GM12878 (cell line): ENCODE data around the gene SRC. TPM values are rescaled to one million over a fixed set of nuclear protein-coding genes. Genes with fewer than 3 reads are reported as not detected.

ENCODE experiments used
- ATAC-seq: fragments of 200-7000 bp; cut with Tn5 transposase; 3 replicates; pipeline ENCODE4 v1.9.1; 2020; ENCODE audit warnings: mild to moderate bottlenecking, moderate library complexity
- BruUV-seq: library from RNA; stranded (reverse); fragments of 400-500 nt; replicated peaks from 2 replicates; lab custom pipeline; 2021; lab: Mats Ljungman, UMichigan
- CTCF ChIA-PET: fragments of 300-600 bp; sonication (Branson Sonifier 250); formaldehyde crosslinking; extraction: SDS; loops from one replicate; lab custom pipeline; 2021; ENCODE audit warnings: inconsistent platforms; lab: Yijun Ruan, JAX
- POLR2A ChIA-PET: fragments of 350-600 bp; formaldehyde crosslinking; extraction: SDS; loops from one replicate; lab custom pipeline; 2021; ENCODE audit warnings: inconsistent platforms; lab: Charles Lee
- RAD21 ChIA-PET: fragments of 300-600 bp; sonication (Branson Sonifier 250); formaldehyde crosslinking; loops from one replicate; lab custom pipeline; 2023; ENCODE audit warnings: antibody characterized with exemption; ENCODE audit not compliant: unreplicated experiment; lab: Charles Lee
- SMC1A ChIA-PET: fragments of 300-600 bp; sonication (Branson Sonifier 250); formaldehyde crosslinking; loops from one replicate; lab custom pipeline; 2023; ENCODE audit not compliant: unreplicated experiment, uncharacterized antibody; lab: Charles Lee
- DNase-seq: peaks from one replicate; pipeline ENCODE4 v3.0.0-alpha.2; 2011; ENCODE audit warnings: low read depth, low spot score
- FAIRE-seq: peaks from 3 replicates; lab custom pipeline; 2011; peaks lifted over from hg19 to GRCh38; lab: Jason Lieb, UNC
- H2AFZ ChIP-seq: 2 replicates; pipeline ENCODE4 v1.6.0; 2011; ENCODE audit warnings: low read depth, low read length, control low read depth; ENCODE audit not compliant: control insufficient read depth
- H3K27ac ChIP-seq: 2 replicates; pipeline ENCODE4 v1.5.1; 2011; ENCODE audit warnings: control low read depth; ENCODE audit not compliant: control insufficient read depth, insufficient read depth
- H3K27me3 ChIP-seq, 2 experiments: replicated peaks in 1 of 2; 2 replicates each; pipeline versions ENCODE4 v1.6.0 to v1.6.1; 2011; ENCODE audit warnings: low read length in 1 of 2; ENCODE audit not compliant: control insufficient read depth in 2 of 2, insufficient read depth in 2 of 2
- H3K36me3 ChIP-seq, 2 experiments: 2 replicates each; pipeline ENCODE4 v1.5.1; 2011; ENCODE audit warnings: low read length in 1 of 2; ENCODE audit not compliant: control insufficient read depth in 2 of 2, insufficient read depth in 2 of 2
- H3K4me1 ChIP-seq: 2 replicates; pipeline ENCODE4 v1.6.1; 2011; ENCODE audit warnings: mild to moderate bottlenecking, low read length, moderate library complexity, mixed read lengths; ENCODE audit not compliant: control insufficient read depth, insufficient read depth
- H3K4me2 ChIP-seq: 2 replicates; pipeline ENCODE4 v1.6.0; 2011; ENCODE audit warnings: control low read depth; ENCODE audit not compliant: control insufficient read depth, insufficient read depth
- H3K4me3 ChIP-seq: fragments of 200-600 bp; sonication (generic); 2 replicates; pipeline ENCODE4 v1.5.1; 2016
- H3K79me2 ChIP-seq: 2 replicates; pipeline ENCODE4 v1.6.0; 2011; ENCODE audit warnings: low read length; ENCODE audit not compliant: control insufficient read depth, insufficient read depth
- H3K9ac ChIP-seq: 2 replicates; pipeline ENCODE4 v1.8.0; 2011; ENCODE audit warnings: low read length, control low read depth, mixed read lengths; ENCODE audit not compliant: control insufficient read depth, insufficient read depth
- H3K9me3 ChIP-seq: replicated peaks from 3 replicates; pipeline ENCODE4 v1.5.1; 2011; ENCODE audit warnings: mild to moderate bottlenecking, low read length; ENCODE audit not compliant: control insufficient read depth, insufficient read depth
- H4K20me1 ChIP-seq: 2 replicates; pipeline ENCODE4 v1.6.0; 2011; ENCODE audit not compliant: control insufficient read depth, insufficient read depth
- POLR2AphosphoS2 ChIP-seq: IDR thresholded peaks from 2 replicates; pipeline ENCODE4 v1.6.1; 2011; ENCODE audit warnings: low read depth, mild to moderate bottlenecking, low read length, improper control_type of control experiment, moderate library complexity
- STAT3 ChIP-seq: IDR thresholded peaks from 2 replicates; pipeline ENCODE4 v1.6.1; 2011; ENCODE audit warnings: low read depth, low read length, improper control_type of control experiment
- TCF7 ChIP-seq: IDR thresholded peaks from 2 replicates; pipeline ENCODE4 v1.6.1; 2014; ENCODE audit warnings: antibody characterized with exemption, borderline replicate concordance
- ZBED1 ChIP-seq: IDR thresholded peaks from 2 replicates; pipeline ENCODE4 v1.6.1; 2016; ENCODE audit warnings: borderline replicate concordance
- ZNF217 ChIP-seq: fragments of 450-650 bp; IDR thresholded peaks from 2 replicates; pipeline ENCODE4 v1.6.1; 2017; ENCODE audit warnings: antibody characterized with exemption, mild to moderate bottlenecking
- ZNF274 ChIP-seq: IDR thresholded peaks from one replicate; pipeline ENCODE4 v1.8.0; 2011; ENCODE audit not compliant: insufficient read length, insufficient read depth
- ZZZ3 ChIP-seq: IDR thresholded peaks from 2 replicates; pipeline ENCODE4 v1.6.1; 2011; ENCODE audit warnings: low read depth; ENCODE audit not compliant: control insufficient read depth, insufficient read length
- WGBS: methylation state at CpG from one replicate; pipeline ENCODE4 v1.1.6; 2016; ENCODE audit warnings: low lambda C conversion rate; ENCODE audit not compliant: insufficient replicate concordance, insufficient coverage; ENCODE audit errors: missing lambda C conversion rate; 5-methylcytosine and 5-hydroxymethylcytosine counted together
- in situ Hi-C: fragments of 300-500 bp; cut with MboI; formaldehyde crosslinking; loops from 9 replicates; pipeline ENCODE4 v1.14.3; 2018; ENCODE audit warnings: mixed read lengths
- intact Hi-C: fragments of 100-400 bp; cut with micrococcal nuclease; formaldehyde crosslinking; loops from one replicate; pipeline ENCODE4 v1.14.2; 2022; ENCODE audit not compliant: unreplicated experiment
- polyA plus RNA-seq, 11 experiments: library from polyadenylated mRNA; depleted of rRNA in 4 of 11; unstranded in 6 of 11; stranded (reverse) in 5 of 11; fragments of >200 nt; fragmentation: Nextera tagmentation in 4 of 11; fragmentation: Illumina TruSeq in 1 of 11; extraction: Ambion mirVana in 4 of 11; extraction: Trizol in 1 of 11; gene quantifications; 1 replicate in 1 of 11; 2 replicates in 10 of 11; pipeline versions ENCODE4 v1.2.1 to v1.2.3, GENCODE V29; 2011 to 2016; ENCODE audit warnings: inconsistent platforms in 2 of 11, missing spikeins in 2 of 11, low read depth in 1 of 11
- total RNA-seq, 4 experiments: library from RNA; depleted of rRNA in 3 of 4; stranded (reverse); fragments of >200 nt in 3 of 4; fragmentation: Illumina TruSeq in 1 of 4; extraction: Trizol in 1 of 4; gene quantifications; 2 replicates each; pipeline versions ENCODE4 v1.2.1 to v1.2.3, GENCODE V29; 2013 to 2021
- TF ChIP-seq, protein P1 (sequence below): fragments of 450-650 bp; formaldehyde crosslinking; IDR thresholded peaks from 2 replicates; pipeline ENCODE4 v1.5.0; 2022; ENCODE audit warnings: mild to moderate bottlenecking, missing genetic modification characterization
- TF ChIP-seq, protein P2 (sequence below): IDR thresholded peaks from 2 replicates; pipeline ENCODE4 v1.6.1; 2011; ENCODE audit warnings: mild to moderate bottlenecking, low read depth, low read length, moderate library complexity; ENCODE audit not compliant: insufficient replicate concordance

SRC gene
- total and polyA plus RNA-seq, 10 of the 15 experiments (the other 5 are each of a cell fraction or from before 2014, with no cell fraction given), result 0.60 to 71.3 (median 27.2) TPM

DNA sequence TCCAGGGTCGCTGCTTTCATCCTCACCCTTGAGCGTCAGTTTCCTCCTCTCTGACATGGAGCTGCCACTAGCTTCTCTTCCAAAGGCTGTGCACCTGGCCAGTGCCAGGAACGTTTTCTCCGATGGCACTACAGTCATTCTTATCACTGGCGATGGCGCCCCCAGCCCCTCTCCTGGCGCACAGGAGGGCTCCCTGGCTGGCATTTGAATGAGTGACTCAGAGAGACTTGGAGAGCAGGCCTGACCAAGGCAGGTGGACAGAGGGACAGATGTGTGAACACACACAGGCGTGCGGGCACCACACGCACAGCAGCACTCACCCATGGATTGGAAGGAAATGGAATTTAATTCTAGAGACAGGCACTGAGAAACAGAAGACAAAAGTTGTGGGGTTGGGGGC lies 77.6 kb downstream of the SRC start:
- Histone ChIP-seq H3K36me3 (no peaks in the 10 kb centered on the region), H3K4me2 (no peak overlapping the region), H3K4me3 (no peak overlapping the region), H3K9ac (no peak overlapping the region), H2AFZ (no peak overlapping the region), H3K9me3 (no peaks in the 10 kb centered on the region), H3K4me1 (no peaks in the 10 kb centered on the region), H3K27ac (no peak overlapping the region), H4K20me1 (no peaks in the 10 kb centered on the region), H3K27me3 (peaks cover 3 to 6% of the 10 kb centered on the region in 2 experiments; a peak in 3 of 4 replicates), H3K79me2 (no peaks in the 10 kb centered on the region)
- no peak for FAIRE-seq
- in situ Hi-C loops (no loop called here), intact Hi-C loops (no loop called here)
- no peak for DNase-seq
- BruUV-seq, result no TSS peak
- RAD21 ChIA-PET, result no interaction called here
- TF ChIP-seq POLR2AphosphoS2, result no peak
- TF ChIP-seq, protein P1, sequence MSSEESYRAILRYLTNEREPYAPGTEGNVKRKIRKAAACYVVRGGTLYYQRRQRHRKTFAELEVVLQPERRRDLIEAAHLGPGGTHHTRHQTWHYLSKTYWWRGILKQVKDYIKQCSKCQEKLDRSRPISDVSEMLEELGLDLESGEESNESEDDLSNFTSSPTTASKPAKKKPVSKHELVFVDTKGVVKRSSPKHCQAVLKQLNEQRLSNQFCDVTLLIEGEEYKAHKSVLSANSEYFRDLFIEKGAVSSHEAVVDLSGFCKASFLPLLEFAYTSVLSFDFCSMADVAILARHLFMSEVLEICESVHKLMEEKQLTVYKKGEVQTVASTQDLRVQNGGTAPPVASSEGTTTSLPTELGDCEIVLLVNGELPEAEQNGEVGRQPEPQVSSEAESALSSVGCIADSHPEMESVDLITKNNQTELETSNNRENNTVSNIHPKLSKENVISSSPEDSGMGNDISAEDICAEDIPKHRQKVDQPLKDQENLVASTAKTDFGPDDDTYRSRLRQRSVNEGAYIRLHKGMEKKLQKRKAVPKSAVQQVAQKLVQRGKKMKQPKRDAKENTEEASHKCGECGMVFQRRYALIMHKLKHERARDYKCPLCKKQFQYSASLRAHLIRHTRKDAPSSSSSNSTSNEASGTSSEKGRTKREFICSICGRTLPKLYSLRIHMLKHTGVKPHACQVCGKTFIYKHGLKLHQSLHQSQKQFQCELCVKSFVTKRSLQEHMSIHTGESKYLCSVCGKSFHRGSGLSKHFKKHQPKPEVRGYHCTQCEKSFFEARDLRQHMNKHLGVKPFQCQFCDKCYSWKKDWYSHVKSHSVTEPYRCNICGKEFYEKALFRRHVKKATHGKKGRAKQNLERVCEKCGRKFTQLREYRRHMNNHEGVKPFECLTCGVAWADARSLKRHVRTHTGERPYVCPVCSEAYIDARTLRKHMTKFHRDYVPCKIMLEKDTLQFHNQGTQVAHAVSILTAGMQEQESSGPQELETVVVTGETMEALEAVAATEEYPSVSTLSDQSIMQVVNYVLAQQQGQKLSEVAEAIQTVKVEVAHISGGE (CRISPR knock-in tag), result no peak
- no peak for TF ChIP-seq ZNF274
- no peak for TF ChIP-seq ZBED1
- no peak for TF ChIP-seq ZNF217
- TF ChIP-seq, protein P2, sequence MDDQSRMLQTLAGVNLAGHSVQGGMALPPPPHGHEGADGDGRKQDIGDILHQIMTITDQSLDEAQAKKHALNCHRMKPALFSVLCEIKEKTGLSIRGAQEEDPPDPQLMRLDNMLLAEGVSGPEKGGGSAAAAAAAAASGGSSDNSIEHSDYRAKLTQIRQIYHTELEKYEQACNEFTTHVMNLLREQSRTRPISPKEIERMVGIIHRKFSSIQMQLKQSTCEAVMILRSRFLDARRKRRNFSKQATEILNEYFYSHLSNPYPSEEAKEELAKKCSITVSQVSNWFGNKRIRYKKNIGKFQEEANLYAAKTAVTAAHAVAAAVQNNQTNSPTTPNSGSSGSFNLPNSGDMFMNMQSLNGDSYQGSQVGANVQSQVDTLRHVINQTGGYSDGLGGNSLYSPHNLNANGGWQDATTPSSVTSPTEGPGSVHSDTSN, result no peak
- TF ChIP-seq STAT3, result no peak
- no peak for TF ChIP-seq TCF7
- TF ChIP-seq ZZZ3, result no peak
- CTCF ChIA-PET, result no interaction called here
- POLR2A ChIA-PET, result no interaction called here
- ATAC-seq, result no peak
- SMC1A ChIA-PET, result no interaction called here
- WGBS, result 46% methylated on average over 10 of the region's 10 CpGs
